GM19397 (cell line): Measurements from ENCODE around the gene ZSWIM6.

Experiments used
- ATAC-seq: cut with Tn5 transposase; IDR thresholded peaks from one replicate; pipeline ENCODE4 v1.9.1; 2021; ENCODE audit warnings: mild to moderate bottlenecking, moderate library complexity; ENCODE audit not compliant: unreplicated experiment

ZSWIM6 gene

GRCh38 chr5:61582887-61583286 is 250.8 kb downstream of the ZSWIM6 start:
- no peak for ATAC-seq

DNA sequence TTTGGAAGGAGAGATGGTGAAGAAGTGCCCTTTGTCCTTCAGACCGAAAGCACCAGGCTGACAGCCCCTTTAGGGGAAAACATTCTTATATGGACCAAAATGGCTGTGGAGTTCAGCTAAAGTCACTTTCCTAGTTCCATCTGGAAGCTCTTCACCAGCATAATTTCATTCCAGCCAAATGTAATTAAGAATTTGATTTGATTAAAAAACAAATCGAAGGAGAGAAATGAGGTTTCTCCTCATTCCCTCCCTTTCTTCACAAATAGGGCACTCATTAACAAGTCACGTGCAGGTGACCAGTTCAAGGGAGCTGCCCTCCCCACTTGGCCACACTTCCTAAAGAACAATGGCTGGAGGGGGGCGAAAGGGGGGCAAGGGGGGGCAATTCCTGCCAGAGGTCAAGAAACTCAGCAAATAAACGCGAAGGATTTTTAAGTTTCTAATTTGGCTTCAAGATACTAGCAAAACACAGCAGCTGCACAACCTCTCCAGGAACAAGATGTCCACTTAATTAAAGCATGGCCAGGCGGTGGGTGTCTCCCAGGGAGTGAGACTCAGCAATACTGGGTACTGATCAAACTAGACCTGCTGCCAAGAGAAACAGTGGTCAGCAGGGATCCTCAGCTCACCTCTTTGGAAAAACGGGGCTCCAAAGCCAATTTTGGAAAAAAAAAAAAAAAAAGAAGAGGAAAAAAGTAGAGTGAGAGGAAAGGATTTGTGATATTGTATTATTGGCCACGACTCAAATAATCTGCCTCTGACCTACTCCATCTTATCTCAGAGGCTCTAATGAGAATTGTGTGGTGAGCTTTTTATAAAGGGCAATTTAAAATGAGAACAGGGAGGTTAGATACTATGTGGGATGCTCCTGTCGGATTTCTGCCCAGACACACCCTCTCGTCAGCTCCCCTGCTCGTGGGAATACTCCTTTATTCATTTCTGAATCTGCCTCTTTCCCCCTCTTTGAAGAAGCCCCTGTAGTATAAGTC is 254.3 kb downstream of the ZSWIM6 start:
- no peak for ATAC-seq

DNA sequence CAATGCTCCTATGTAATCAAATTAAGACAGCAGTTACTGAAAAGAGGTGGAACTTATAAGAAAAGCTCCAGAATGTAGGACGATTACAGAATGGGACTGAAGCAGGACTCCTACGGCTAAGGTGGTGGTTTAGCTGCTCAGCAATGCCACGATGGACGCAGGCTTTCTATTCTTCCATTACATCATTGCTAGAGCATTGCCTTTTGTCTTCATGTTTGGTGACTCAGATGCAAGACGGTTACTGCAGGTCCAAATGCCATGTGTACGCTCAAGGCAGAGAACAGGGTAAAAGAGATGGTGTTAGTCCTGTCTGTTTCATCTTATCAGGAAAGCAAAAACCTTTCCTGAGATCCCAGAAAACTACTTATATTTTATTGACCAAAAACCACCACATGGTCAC is 255.1 kb downstream of the ZSWIM6 start:
- ATAC-seq: no peak

DNA sequence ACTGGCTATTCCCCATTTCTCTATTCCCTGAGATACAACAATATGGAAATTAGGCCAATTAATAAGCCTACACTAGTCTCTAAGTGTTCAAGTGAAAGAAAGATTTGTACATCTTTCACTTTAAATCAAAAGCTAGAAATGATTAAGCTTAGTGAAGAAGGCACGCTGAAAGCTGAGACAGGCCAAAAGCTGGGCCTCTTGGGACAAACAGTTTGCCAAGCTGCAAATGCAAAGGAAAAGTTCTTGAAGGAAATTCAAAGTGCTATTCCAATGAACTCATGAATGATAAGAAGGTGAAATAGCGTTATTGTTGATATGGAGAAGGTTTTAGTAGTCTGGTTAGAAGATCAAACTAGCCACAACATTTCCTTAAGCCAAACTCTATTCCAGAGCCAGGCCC is 256.2 kb downstream of the ZSWIM6 start:
- no peak for ATAC-seq

GRCh38 chr5:61589946-61590345 is 257.9 kb downstream of the ZSWIM6 start:
- ATAC-seq: no peak

GRCh38 chr5:61590473-61590872 is 258.4 kb downstream of the ZSWIM6 start:
- ATAC-seq: no peak

GRCh38 chr5:61591859-61592258 is 259.8 kb downstream of the ZSWIM6 start:
- no peak for ATAC-seq

DNA sequence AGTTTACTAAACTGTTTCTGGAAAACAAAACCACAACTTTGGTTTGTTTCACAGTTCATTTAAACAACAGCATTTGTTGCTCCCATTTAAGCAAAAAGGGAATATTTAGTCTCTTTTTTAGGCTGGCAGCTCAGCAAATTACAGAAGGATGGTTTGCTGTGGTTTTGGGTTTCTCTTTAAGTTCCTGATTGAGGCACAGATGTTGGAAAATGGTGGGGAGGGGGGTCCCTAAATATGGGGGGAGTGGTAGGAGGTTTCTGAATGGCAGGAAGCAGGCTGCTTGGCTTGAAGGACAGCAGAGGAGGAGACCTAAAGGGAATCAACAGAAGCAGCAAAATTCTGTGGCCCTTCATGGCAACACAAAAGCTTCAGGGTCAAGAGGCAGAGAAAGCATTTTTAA is 263.4 kb downstream of the ZSWIM6 start:
- no peak for ATAC-seq
